Caco-2 (cell line): ENCODE data around the gene HBG1. TPM values are rescaled to one million over a fixed set of nuclear protein-coding genes. Genes with fewer than 3 reads are reported as not detected.

Experiments used
- BruUV-seq: library from RNA; stranded (reverse); fragments of 400-500 nt; replicated peaks from 2 replicates; lab custom pipeline; 2021; lab: Mats Ljungman, UMichigan
- CTCF ChIA-PET: fragments of 300-600 bp; sonication (Branson Sonifier 250); formaldehyde crosslinking; loops from one replicate; lab custom pipeline; 2022; ENCODE audit warnings: antibody characterized with exemption; lab: Charles Lee
- POLR2A ChIA-PET: fragments of 300-600 bp; sonication (Branson Sonifier 250); formaldehyde crosslinking; loops from one replicate; lab custom pipeline; 2022; ENCODE audit warnings: antibody characterized with exemption; lab: Charles Lee
- DNase-seq, 2 experiments: peaks; one replicate each; pipeline versions ENCODE4 v3.0.0 to v3.0.0-alpha.2; 2020 to 2022
- H3K27me3 ChIP-seq: replicated peaks from 2 replicates; pipeline ENCODE4 v1.6.0; 2011; ENCODE audit warnings: low read length; ENCODE audit not compliant: control insufficient read depth, insufficient read depth
- H3K36me3 ChIP-seq: 2 replicates; pipeline ENCODE4 v1.5.1; 2011; ENCODE audit warnings: low read length; ENCODE audit not compliant: control insufficient read depth, insufficient read depth
- H3K4me1 ChIP-seq: fragments of 250-450 bp; sonication (Bioruptor Pico); 2 replicates; pipeline ENCODE4 v1.5.1; 2020; ENCODE audit warnings: mild to moderate bottlenecking
- H3K4me3 ChIP-seq: 2 replicates; pipeline ENCODE4 v1.5.1; 2011; ENCODE audit warnings: low read depth, mild to moderate bottlenecking, control low read depth, low read length
- H3K9me3 ChIP-seq: fragments of 250-450 bp; sonication (Bioruptor Pico); 2 replicates; pipeline ENCODE4 v1.5.1; 2020; ENCODE audit warnings: mild to moderate bottlenecking, moderate library complexity
- H3K27ac Mint-ChIP-seq: one replicate; pipeline ENCODE4 v1.8.0; 2022; ENCODE audit warnings: mixed read lengths; ENCODE audit not compliant: unreplicated experiment
- H3K27me3 Mint-ChIP-seq: one replicate; pipeline ENCODE4 v1.8.0; 2022; ENCODE audit warnings: mixed read lengths; ENCODE audit not compliant: insufficient read depth, unreplicated experiment
- H3K36me3 Mint-ChIP-seq: one replicate; pipeline ENCODE4 v1.8.0; 2022; ENCODE audit warnings: mild to moderate bottlenecking, mixed read lengths; ENCODE audit not compliant: insufficient read depth, unreplicated experiment
- H3K4me1 Mint-ChIP-seq: one replicate; pipeline ENCODE4 v1.8.0; 2022; ENCODE audit warnings: low read depth, mixed read lengths; ENCODE audit not compliant: unreplicated experiment
- H3K4me3 Mint-ChIP-seq: one replicate; pipeline ENCODE4 v1.8.0; 2022; ENCODE audit warnings: mild to moderate bottlenecking, moderate library complexity, mixed read lengths; ENCODE audit not compliant: unreplicated experiment
- H3K9me3 Mint-ChIP-seq: one replicate; pipeline ENCODE4 v1.8.0; 2022; ENCODE audit warnings: mixed read lengths; ENCODE audit not compliant: unreplicated experiment
- intact Hi-C: fragments of 100-400 bp; cut with micrococcal nuclease; formaldehyde crosslinking; loops from one replicate; pipeline ENCODE4 v1.10.0; 2022; ENCODE audit not compliant: unreplicated experiment
- total RNA-seq: library from RNA; stranded (reverse); gene quantifications from 2 replicates; pipeline ENCODE4 v1.2.3, GENCODE V29; 2022
- TF ChIP-seq, protein P1 (sequence below), 2 experiments: fragments of 200-600 bp in 1 of 2; IDR thresholded peaks; 1 replicate in 1 of 2; 2 replicates in 1 of 2; pipeline versions ENCODE4 v1.5.1 to v1.8.0; 2011 to 2022; ENCODE audit warnings: antibody characterized with exemption in 1 of 2, control low read depth in 1 of 2, inconsistent platforms in 1 of 2, low read depth in 1 of 2, low read length in 1 of 2, mild to moderate bottlenecking in 1 of 2, moderate library complexity in 1 of 2; ENCODE audit not compliant: insufficient read depth in 1 of 2, severe bottlenecking in 1 of 2, unreplicated experiment in 1 of 2

Gene HBG1
- total RNA-seq, 1 experiment from 2014 or later = not detected

DNA sequence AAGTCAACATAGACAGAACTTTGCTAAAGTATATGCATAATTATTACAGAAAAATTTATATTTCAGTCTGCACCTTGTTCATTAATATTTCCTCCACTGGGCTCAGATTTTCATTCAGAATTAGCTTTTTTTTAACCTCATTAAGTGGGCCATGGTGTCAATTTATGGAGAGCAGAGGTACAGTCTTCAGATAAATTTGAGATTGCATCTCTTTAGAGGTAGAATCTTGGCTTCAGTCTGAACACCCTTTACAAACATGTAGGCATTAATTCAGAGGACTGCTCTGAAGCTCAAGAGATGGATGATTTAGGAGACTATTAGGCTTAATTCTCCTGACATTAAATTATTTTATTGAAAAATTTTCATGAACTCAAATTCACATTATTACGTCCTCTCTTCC, 19.4 kb downstream of the HBG1 start:
- H3K9me3 ChIP-seq = no peaks in the 10 kb centered on the region
- no peak for DNase-seq
- H3K36me3 ChIP-seq = no peaks in the 10 kb centered on the region
- TF ChIP-seq, protein P1, sequence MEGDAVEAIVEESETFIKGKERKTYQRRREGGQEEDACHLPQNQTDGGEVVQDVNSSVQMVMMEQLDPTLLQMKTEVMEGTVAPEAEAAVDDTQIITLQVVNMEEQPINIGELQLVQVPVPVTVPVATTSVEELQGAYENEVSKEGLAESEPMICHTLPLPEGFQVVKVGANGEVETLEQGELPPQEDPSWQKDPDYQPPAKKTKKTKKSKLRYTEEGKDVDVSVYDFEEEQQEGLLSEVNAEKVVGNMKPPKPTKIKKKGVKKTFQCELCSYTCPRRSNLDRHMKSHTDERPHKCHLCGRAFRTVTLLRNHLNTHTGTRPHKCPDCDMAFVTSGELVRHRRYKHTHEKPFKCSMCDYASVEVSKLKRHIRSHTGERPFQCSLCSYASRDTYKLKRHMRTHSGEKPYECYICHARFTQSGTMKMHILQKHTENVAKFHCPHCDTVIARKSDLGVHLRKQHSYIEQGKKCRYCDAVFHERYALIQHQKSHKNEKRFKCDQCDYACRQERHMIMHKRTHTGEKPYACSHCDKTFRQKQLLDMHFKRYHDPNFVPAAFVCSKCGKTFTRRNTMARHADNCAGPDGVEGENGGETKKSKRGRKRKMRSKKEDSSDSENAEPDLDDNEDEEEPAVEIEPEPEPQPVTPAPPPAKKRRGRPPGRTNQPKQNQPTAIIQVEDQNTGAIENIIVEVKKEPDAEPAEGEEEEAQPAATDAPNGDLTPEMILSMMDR (IDR thresholded peaks at IDR 0.05; ENCODE audit: insufficient read depth in 1 of 2, low read depth in 1 of 2, low read length in 1 of 2, severe bottlenecking in 1 of 2, unreplicated experiment in 1 of 2) = no peak
- H3K4me1 ChIP-seq = no peaks in the 10 kb centered on the region
- POLR2A ChIA-PET = no interaction called here
- H3K36me3 Mint-ChIP-seq = no peaks in the 10 kb centered on the region
- H3K4me3 ChIP-seq = no peak overlapping the region
- no peaks in the 10 kb centered on the region for H3K27me3 ChIP-seq
- no peaks in the 10 kb centered on the region for H3K4me1 Mint-ChIP-seq
- H3K9me3 Mint-ChIP-seq = no peaks in the 10 kb centered on the region
- H3K27me3 Mint-ChIP-seq = peaks cover 6% of the 10 kb centered on the region
- intact Hi-C loops = no loop called here
- H3K4me3 Mint-ChIP-seq = no peak overlapping the region
- BruUV-seq = no TSS peak
- H3K27ac Mint-ChIP-seq = no peak overlapping the region
- CTCF ChIA-PET = no interaction called here

DNA sequence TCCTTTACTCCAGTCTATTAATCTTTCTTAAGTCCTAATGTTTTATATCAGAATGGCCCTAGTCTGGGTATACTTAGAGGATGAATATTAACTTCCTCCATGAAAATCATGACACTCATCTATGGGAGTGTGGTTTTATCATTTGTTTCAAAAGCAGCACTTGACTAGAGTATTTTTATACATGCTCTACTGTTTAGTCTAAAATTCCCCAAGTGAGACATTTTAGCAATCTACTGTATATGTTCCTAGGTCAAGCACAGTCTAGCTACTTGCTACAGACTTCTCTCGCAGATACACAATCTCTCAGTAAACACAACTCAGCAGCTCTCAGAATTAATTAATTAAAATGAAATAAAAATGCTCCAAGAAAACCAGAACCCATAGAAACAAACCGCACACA, 19.9 kb downstream of the HBG1 start:
- no TSS peak for BruUV-seq
- H3K36me3 ChIP-seq = no peaks in the 10 kb centered on the region
- H3K4me1 Mint-ChIP-seq = no peaks in the 10 kb centered on the region
- intact Hi-C loops = no loop called here
- H3K36me3 Mint-ChIP-seq = no peaks in the 10 kb centered on the region
- H3K4me3 Mint-ChIP-seq = no peak overlapping the region
- H3K9me3 ChIP-seq = no peaks in the 10 kb centered on the region
- no peak overlapping the region for H3K27ac Mint-ChIP-seq
- no peaks in the 10 kb centered on the region for H3K9me3 Mint-ChIP-seq
- peaks cover 4% of the 10 kb centered on the region for H3K27me3 Mint-ChIP-seq
- no peaks in the 10 kb centered on the region for H3K27me3 ChIP-seq
- CTCF ChIA-PET = no interaction called here
- no peaks in the 10 kb centered on the region for H3K4me1 ChIP-seq
- TF ChIP-seq, protein P1 (IDR thresholded peaks at IDR 0.05; ENCODE audit: insufficient read depth in 1 of 2, low read depth in 1 of 2, low read length in 1 of 2, severe bottlenecking in 1 of 2, unreplicated experiment in 1 of 2) = no peak
- DNase-seq = no peak
- POLR2A ChIA-PET = no interaction called here
- H3K4me3 ChIP-seq = no peak overlapping the region

DNA sequence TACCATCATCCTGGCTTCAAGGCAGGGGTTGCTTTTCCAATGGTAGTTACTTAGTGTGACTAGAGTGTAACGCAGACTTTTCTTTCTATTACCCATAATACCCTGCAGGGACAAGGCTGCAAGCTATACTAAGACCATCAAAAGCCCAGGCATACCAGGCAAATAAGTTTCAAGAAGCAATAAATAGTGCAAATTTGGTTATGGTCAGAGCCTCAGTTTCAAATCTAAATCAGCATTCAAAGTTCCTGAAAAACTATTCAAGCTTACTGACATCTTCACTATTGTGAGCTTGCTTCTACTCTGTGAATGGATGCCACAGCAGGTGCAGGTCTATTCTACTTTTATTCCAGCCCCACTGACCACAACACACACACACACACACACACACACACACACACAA, 20.3 kb downstream of the HBG1 start:
- H3K4me1 Mint-ChIP-seq = no peaks in the 10 kb centered on the region
- no peak overlapping the region for H3K27ac Mint-ChIP-seq
- ChIA-PET CTCF (no interaction called here), POLR2A (no interaction called here)
- intact Hi-C loops = no loop called here
- no peaks in the 10 kb centered on the region for H3K27me3 ChIP-seq
- H3K36me3 Mint-ChIP-seq = no peaks in the 10 kb centered on the region
- H3K36me3 ChIP-seq = no peaks in the 10 kb centered on the region
- no peaks in the 10 kb centered on the region for H3K9me3 Mint-ChIP-seq
- H3K27me3 Mint-ChIP-seq = peaks cover 4% of the 10 kb centered on the region
- H3K9me3 ChIP-seq = no peaks in the 10 kb centered on the region
- DNase-seq = no peak
- TF ChIP-seq, protein P1 (IDR thresholded peaks at IDR 0.05; ENCODE audit: insufficient read depth in 1 of 2, low read depth in 1 of 2, low read length in 1 of 2, severe bottlenecking in 1 of 2, unreplicated experiment in 1 of 2) = no peak
- BruUV-seq = no TSS peak
- no peak overlapping the region for H3K4me3 ChIP-seq
- H3K4me3 Mint-ChIP-seq = no peak overlapping the region
- H3K4me1 ChIP-seq = no peaks in the 10 kb centered on the region
